HepG2 (cell line): ENCODE data around the gene SPAG4. TPM values are rescaled to one million over a fixed set of nuclear protein-coding genes. Genes with fewer than 3 reads are reported as not detected.

Experiments
- BCL3 ChIP-seq: sonication (generic); formaldehyde crosslinking; IDR thresholded peaks from 2 replicates; pipeline ENCODE4 v1.5.1; 2020; ENCODE audit warnings: mild to moderate bottlenecking, missing genetic modification reagents, moderate library complexity
- CCDC6 ChIP-seq: sonication (generic); formaldehyde crosslinking; IDR thresholded peaks from 2 replicates; pipeline ENCODE4 v1.8.1; 2022; ENCODE audit warnings: mild to moderate bottlenecking, missing genetic modification reagents, moderate library complexity
- DR1 ChIP-seq: sonication (generic); formaldehyde crosslinking; IDR thresholded peaks from 2 replicates; pipeline ENCODE4 v1.8.0; 2021; ENCODE audit warnings: mild to moderate bottlenecking, missing genetic modification reagents, inconsistent platforms
- FOXO4 ChIP-seq: sonication (generic); formaldehyde crosslinking; conservative IDR thresholded peaks from 2 replicates; pipeline ENCODE4 v1.8.1; 2023; ENCODE audit warnings: missing genetic modification reagents
- GABPB1 ChIP-seq: IDR thresholded peaks from 2 replicates; pipeline ENCODE4 v1.6.1; 2016; ENCODE audit warnings: mild to moderate bottlenecking, missing genetic modification reagents, moderate library complexity, missing compliant biosample characterization
- KDM4B ChIP-seq: sonication (generic); formaldehyde crosslinking; IDR thresholded peaks from 2 replicates; pipeline ENCODE4 v1.4.0; 2020; ENCODE audit warnings: missing genetic modification reagents
- MXD4 ChIP-seq: IDR thresholded peaks from 2 replicates; pipeline ENCODE4 v1.6.1; 2016; ENCODE audit warnings: mild to moderate bottlenecking, missing biosample characterization, missing genetic modification reagents
- RAD21 ChIP-seq: fragments of 450-650 bp; formaldehyde crosslinking; IDR thresholded peaks from 2 replicates; pipeline ENCODE4 v1.5.0; 2020; ENCODE audit warnings: mild to moderate bottlenecking
- SIX1 ChIP-seq: sonication (generic); formaldehyde crosslinking; IDR thresholded peaks from 2 replicates; pipeline ENCODE4 v1.4.0; 2020; ENCODE audit warnings: missing genetic modification reagents, borderline replicate concordance
- SIX4 ChIP-seq: sonication (generic); formaldehyde crosslinking; IDR thresholded peaks from 2 replicates; pipeline ENCODE4 v1.4.0; 2020; ENCODE audit warnings: missing genetic modification reagents
- SNAPC2 ChIP-seq: sonication (generic); formaldehyde crosslinking; IDR thresholded peaks from 2 replicates; pipeline ENCODE4 v1.8.1; 2022; ENCODE audit warnings: mild to moderate bottlenecking, missing genetic modification reagents
- SNAPC5 ChIP-seq: sonication (generic); formaldehyde crosslinking; IDR thresholded peaks from 2 replicates; pipeline ENCODE4 v1.8.1; 2023; ENCODE audit warnings: mild to moderate bottlenecking, missing genetic modification reagents, borderline replicate concordance
- THRA ChIP-seq: sonication (generic); formaldehyde crosslinking; IDR thresholded peaks from 2 replicates; pipeline ENCODE4 v1.4.0; 2020; ENCODE audit warnings: missing genetic modification reagents, borderline replicate concordance
- TOE1 ChIP-seq: sonication (generic); formaldehyde crosslinking; IDR thresholded peaks from 2 replicates; pipeline ENCODE4 v1.4.0; 2020; ENCODE audit warnings: mild to moderate bottlenecking, missing genetic modification reagents
- XBP1 ChIP-seq: sonication (generic); formaldehyde crosslinking; IDR thresholded peaks from 2 replicates; pipeline ENCODE4 v1.5.0; 2020; ENCODE audit warnings: missing genetic modification reagents
- ZBTB7B ChIP-seq: sonication (generic); formaldehyde crosslinking; IDR thresholded peaks from 2 replicates; pipeline ENCODE4 v1.4.0; 2020; ENCODE audit warnings: missing genetic modification reagents
- ZEB1 ChIP-seq: IDR thresholded peaks from 2 replicates; pipeline ENCODE4 v1.6.1; 2012; ENCODE audit warnings: mild to moderate bottlenecking, low read depth, inconsistent platforms; ENCODE audit not compliant: insufficient replicate concordance
- ZNF24 ChIP-seq: fragments of 450-650 bp; IDR thresholded peaks from 2 replicates; pipeline ENCODE4 v1.6.1; 2017; ENCODE audit warnings: antibody characterized with exemption, mild to moderate bottlenecking
- ZNF329 ChIP-seq: sonication (generic); formaldehyde crosslinking; IDR thresholded peaks from 2 replicates; pipeline ENCODE4 v1.9.0; 2021; ENCODE audit warnings: low read depth, mild to moderate bottlenecking, missing genetic modification reagents
- ZNF552 ChIP-seq: sonication (generic); formaldehyde crosslinking; IDR thresholded peaks from 2 replicates; pipeline ENCODE4 v1.9.0; 2022; ENCODE audit warnings: missing genetic modification reagents, mild to moderate bottlenecking, borderline replicate concordance
- ZNF619 ChIP-seq: sonication (generic); formaldehyde crosslinking; IDR thresholded peaks from 2 replicates; pipeline ENCODE4 v1.4.0; 2020; ENCODE audit warnings: mild to moderate bottlenecking, missing genetic modification reagents
- ZSCAN21 ChIP-seq: sonication (generic); formaldehyde crosslinking; IDR thresholded peaks from 2 replicates; pipeline ENCODE4 v1.8.0; 2022; ENCODE audit warnings: mild to moderate bottlenecking, missing genetic modification reagents, moderate library complexity, borderline replicate concordance
- polyA plus RNA-seq, 8 experiments: library from polyadenylated mRNA; depleted of rRNA in 3 of 8; stranded (reverse) in 7 of 8; unstranded in 1 of 8; fragments of >200 nt; fragmentation: Illumina TruSeq in 4 of 8; extraction: Trizol in 4 of 8; gene quantifications; 2 replicates each; pipeline versions ENCODE4 v1.2.1 to v1.2.3, GENCODE V29; 2011 to 2016; ENCODE audit warnings: low read depth in 4 of 8, missing spikeins in 1 of 8, mixed read lengths in 1 of 8; ENCODE audit not compliant: insufficient read depth in 1 of 8
- total RNA-seq, 5 experiments: library from RNA; depleted of rRNA; stranded (reverse); fragments of >200 nt; fragmentation: Illumina TruSeq; extraction: Trizol; gene quantifications; 2 replicates each; pipeline ENCODE4 v1.2.3, GENCODE V29; 2016; ENCODE audit warnings: low read depth in 1 of 5
- TF ChIP-seq, protein P1 (sequence below): sonication (generic); formaldehyde crosslinking; IDR thresholded peaks from 2 replicates; pipeline ENCODE4 v1.8.1; 2022; ENCODE audit warnings: low read depth, mild to moderate bottlenecking, missing genetic modification reagents

Gene SPAG4
- total and polyA plus RNA-seq, 2 of the 13 experiments (the other 11 are each of a cell fraction or from before 2014, with no cell fraction given), result 5.8 to 137 TPM

DNA sequence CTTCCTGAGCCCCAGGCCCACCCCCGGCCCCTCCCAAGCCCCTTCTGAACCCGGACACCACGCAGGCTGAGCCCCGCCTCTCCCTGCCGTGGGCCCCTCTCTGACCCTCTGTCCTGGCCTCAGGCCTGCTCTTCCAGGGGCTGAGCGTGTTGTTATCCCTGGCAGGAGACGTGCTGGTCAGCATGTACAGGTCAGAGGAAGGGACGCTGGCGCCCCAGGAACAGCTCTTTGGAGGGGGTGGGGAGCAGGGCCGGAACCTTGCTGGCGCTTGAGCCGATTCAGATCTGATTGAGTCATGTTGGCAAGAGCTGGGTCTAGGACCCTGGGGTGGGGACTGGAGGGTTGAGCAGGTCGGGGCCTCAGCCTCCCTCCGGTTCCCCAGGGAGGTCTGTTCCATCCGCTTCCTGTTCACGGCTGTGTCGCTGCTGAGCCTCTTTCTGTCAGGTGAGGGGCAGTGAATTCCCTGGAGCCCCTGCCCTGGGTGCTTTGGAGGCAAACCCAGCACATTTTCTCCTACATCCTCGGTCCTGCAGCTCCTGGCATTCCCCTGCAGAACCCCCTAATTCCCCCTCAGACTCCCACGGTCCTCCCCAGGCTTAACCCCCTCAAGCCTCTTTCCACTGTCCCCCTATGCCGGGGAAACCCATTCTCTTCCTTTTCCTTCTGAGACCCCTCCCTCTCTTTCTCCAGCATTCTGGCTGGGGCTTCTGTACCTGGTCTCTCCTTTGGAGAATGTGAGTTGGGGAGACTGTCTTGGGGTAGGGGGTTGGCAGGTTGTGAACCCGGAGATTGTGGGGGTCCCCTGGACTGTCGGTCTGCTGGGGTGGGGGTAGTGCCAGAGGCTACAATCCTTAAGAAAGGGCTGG, 2.0 kb downstream of the SPAG4 start (continued):
- no peak; the same call in 1 of the 2 replicates for TF ChIP-seq CCDC6 (CRISPR knock-in tag)
- 0 out of 2 replicates have a peak, but pooled peaks have one; percentile 2 for TF ChIP-seq DR1 (CRISPR knock-in tag)
- no peak; the same call in none of the 2 replicates for TF ChIP-seq ZBTB7B (CRISPR knock-in tag)
- TF ChIP-seq SIX1 (CRISPR knock-in tag), result peak; percentile 19; the same call in 1 of the 2 replicates
- TF ChIP-seq, protein P1, sequence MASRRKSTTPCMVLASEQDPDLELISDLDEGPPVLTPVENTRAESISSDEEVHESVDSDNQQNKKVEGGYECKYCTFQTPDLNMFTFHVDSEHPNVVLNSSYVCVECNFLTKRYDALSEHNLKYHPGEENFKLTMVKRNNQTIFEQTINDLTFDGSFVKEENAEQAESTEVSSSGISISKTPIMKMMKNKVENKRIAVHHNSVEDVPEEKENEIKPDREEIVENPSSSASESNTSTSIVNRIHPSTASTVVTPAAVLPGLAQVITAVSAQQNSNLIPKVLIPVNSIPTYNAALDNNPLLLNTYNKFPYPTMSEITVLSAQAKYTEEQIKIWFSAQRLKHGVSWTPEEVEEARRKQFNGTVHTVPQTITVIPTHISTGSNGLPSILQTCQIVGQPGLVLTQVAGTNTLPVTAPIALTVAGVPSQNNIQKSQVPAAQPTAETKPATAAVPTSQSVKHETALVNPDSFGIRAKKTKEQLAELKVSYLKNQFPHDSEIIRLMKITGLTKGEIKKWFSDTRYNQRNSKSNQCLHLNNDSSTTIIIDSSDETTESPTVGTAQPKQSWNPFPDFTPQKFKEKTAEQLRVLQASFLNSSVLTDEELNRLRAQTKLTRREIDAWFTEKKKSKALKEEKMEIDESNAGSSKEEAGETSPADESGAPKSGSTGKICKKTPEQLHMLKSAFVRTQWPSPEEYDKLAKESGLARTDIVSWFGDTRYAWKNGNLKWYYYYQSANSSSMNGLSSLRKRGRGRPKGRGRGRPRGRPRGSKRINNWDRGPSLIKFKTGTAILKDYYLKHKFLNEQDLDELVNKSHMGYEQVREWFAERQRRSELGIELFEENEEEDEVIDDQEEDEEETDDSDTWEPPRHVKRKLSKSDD (CRISPR knock-in tag), result no peak; the same call in 1 of the 2 replicates
- no peak; the same call in 1 of the 2 replicates for TF ChIP-seq THRA (CRISPR knock-in tag)
- no peak; the same call in 1 of the 2 replicates for TF ChIP-seq ZSCAN21
- TF ChIP-seq ZNF329 (CRISPR knock-in tag), result no peak
- TF ChIP-seq ZNF24, result no peak
- no peak for TF ChIP-seq ZNF619 (CRISPR knock-in tag)
- no peak for TF ChIP-seq MXD4
- TF ChIP-seq SIX4 (CRISPR knock-in tag), result no peak
- peak; percentile 57; the same call in 1 of the 2 replicates for TF ChIP-seq SNAPC2 (CRISPR knock-in tag)
- no peak for TF ChIP-seq SNAPC5
- TF ChIP-seq ZNF552, result peak; percentile 34; the same call in 1 of the 2 replicates
- no peak for TF ChIP-seq XBP1
- no peak; the same call in 1 of the 2 replicates for TF ChIP-seq TOE1
- TF ChIP-seq ZEB1, result no peak
- TF ChIP-seq KDM4B (CRISPR knock-in tag), result 0 out of 2 replicates have a peak, but pooled peaks have one; percentile 44
- no peak; the same call in 1 of the 2 replicates for TF ChIP-seq BCL3 (CRISPR knock-in tag)
- TF ChIP-seq RAD21, result peak; percentile 83
- no peak; the same call in 1 of the 2 replicates for TF ChIP-seq GABPB1 (CRISPR knock-in tag)
- no peak for TF ChIP-seq FOXO4
